Endothelial cell of umbilical vein (primary cell): ENCODE results near the gene MID1. TPM values are rescaled to one million over a fixed set of nuclear protein-coding genes. Genes with fewer than 3 reads are reported as not detected.
A peak's percentile ranks its signal among the peaks of the same experiment; 100 is the strongest.

Source experiments
- BruUV-seq: library from RNA; stranded (reverse); fragments of 400-500 nt; replicated peaks from 2 replicates; lab custom pipeline; 2021; lab: Mats Ljungman, UMichigan
- CTCF ChIA-PET: fragments of 300-600, 350-600 bp; sonication (Branson Sonifier 250); formaldehyde crosslinking; loops from one replicate; lab custom pipeline; 2021; ENCODE audit warnings: antibody characterized with exemption, inconsistent platforms; lab: Charles Lee
- POLR2A ChIA-PET: fragments of 300-600, 350-600 bp; sonication (Branson Sonifier 250); formaldehyde crosslinking; loops from one replicate; lab custom pipeline; 2021; ENCODE audit warnings: antibody characterized with exemption, inconsistent platforms; lab: Charles Lee
- DNase-seq: peaks from one replicate; pipeline ENCODE4 v3.0.0-alpha.2; 2011; ENCODE audit warnings: low read depth, low spot score
- FAIRE-seq: peaks from 2 replicates; lab custom pipeline; 2011; peaks lifted over from hg19 to GRCh38; lab: Jason Lieb, UNC
- H2AFZ ChIP-seq: 2 replicates; pipeline ENCODE4 v1.6.0; 2012; ENCODE audit warnings: low read depth, low read length, control low read depth, inconsistent platforms
- H3K27ac ChIP-seq: 2 replicates; pipeline ENCODE4 v1.5.1; 2011; ENCODE audit warnings: low read depth, mild to moderate bottlenecking, control low read depth, low read length, moderate library complexity; ENCODE audit not compliant: insufficient read depth
- H3K27me3 ChIP-seq, 2 experiments: 2 replicates each; pipeline versions ENCODE4 v1.6.0 to v1.6.1; 2011; ENCODE audit warnings: low read length in 2 of 2, mixed read lengths in 1 of 2; ENCODE audit not compliant: control insufficient read depth in 2 of 2, insufficient read depth in 2 of 2
- H3K36me3 ChIP-seq, 2 experiments: 2 replicates in 1 of 2; 3 replicates in 1 of 2; pipeline ENCODE4 v1.5.1; 2011; ENCODE audit warnings: low read length in 2 of 2, mild to moderate bottlenecking in 1 of 2, moderate library complexity in 1 of 2; ENCODE audit not compliant: control insufficient read depth in 2 of 2, insufficient read depth in 2 of 2; ENCODE audit errors: extremely low read depth in 1 of 2
- H3K4me1 ChIP-seq: 3 replicates; pipeline ENCODE4 v1.5.1; 2011; ENCODE audit warnings: mild to moderate bottlenecking, low read length; ENCODE audit not compliant: control insufficient read depth, insufficient read depth; ENCODE audit errors: extremely low read depth
- H3K4me2 ChIP-seq: 2 replicates; pipeline ENCODE4 v1.6.1; 2011; ENCODE audit warnings: low read length, control low read depth, mixed read lengths; ENCODE audit not compliant: insufficient read depth
- H3K4me3 ChIP-seq, 3 experiments: fragments of 200-600 bp in 1 of 3; sonication (generic), shearing (Covaris generic) in 1 of 3; replicated peaks in 1 of 3; 2 replicates each; pipeline ENCODE4 v1.5.1; 2011 to 2016; ENCODE audit warnings: control low read depth in 3 of 3, low read length in 3 of 3, mild to moderate bottlenecking in 2 of 3, inconsistent platforms in 1 of 3, low read depth in 1 of 3, moderate library complexity in 1 of 3; ENCODE audit not compliant: insufficient read depth in 1 of 3
- H3K79me2 ChIP-seq: 2 replicates; pipeline ENCODE4 v1.6.0; 2012; ENCODE audit warnings: low read length, inconsistent platforms; ENCODE audit not compliant: control insufficient read depth, insufficient read depth
- H3K9ac ChIP-seq: replicated peaks from 2 replicates; pipeline ENCODE3; 2011; ENCODE audit warnings: low read length, control low read depth; ENCODE audit not compliant: insufficient read depth; ENCODE audit errors: extremely low read depth
- H3K9me1 ChIP-seq: replicated peaks from 3 replicates; pipeline ENCODE4 v1.6.0; 2011; ENCODE audit warnings: mild to moderate bottlenecking, low read length; ENCODE audit not compliant: control insufficient read depth, insufficient read depth; ENCODE audit errors: extremely low read depth
- H3K9me3 ChIP-seq: replicated peaks from 2 replicates; pipeline ENCODE4 v1.5.1; 2012; ENCODE audit warnings: low read length, inconsistent platforms; ENCODE audit not compliant: control insufficient read depth, insufficient read depth
- H4K20me1 ChIP-seq: replicated peaks from 2 replicates; pipeline ENCODE3; 2011; ENCODE audit warnings: mild to moderate bottlenecking, low read length; ENCODE audit not compliant: control insufficient read depth, insufficient read depth; ENCODE audit errors: extremely low read depth
- EZH2 ChIP-seq: IDR thresholded peaks from 2 replicates; pipeline ENCODE4 v1.6.1; 2012; ENCODE audit warnings: borderline replicate concordance, low read depth, mild to moderate bottlenecking, moderate library complexity, low read length, inconsistent platforms; ENCODE audit not compliant: severe bottlenecking
- FOS ChIP-seq: IDR thresholded peaks from 2 replicates; pipeline ENCODE4 v1.6.1; 2011; ENCODE audit warnings: mild to moderate bottlenecking, low read length, moderate library complexity, borderline replicate concordance; ENCODE audit not compliant: insufficient read depth
- GATA2 ChIP-seq: IDR thresholded peaks from 2 replicates; pipeline ENCODE4 v1.7.0; 2011; ENCODE audit warnings: low read depth, mild to moderate bottlenecking, moderate library complexity, mixed read lengths, low read length; ENCODE audit not compliant: insufficient read length, insufficient read depth
- JUN ChIP-seq: IDR thresholded peaks from 2 replicates; pipeline ENCODE4 v1.6.1; 2011; ENCODE audit warnings: borderline replicate concordance, low read depth; ENCODE audit not compliant: insufficient read length, insufficient read depth
- MYC ChIP-seq: IDR thresholded peaks from one replicate; pipeline ENCODE4 v1.6.1; 2011; ENCODE audit warnings: mild to moderate bottlenecking, low read depth, low read length
- POLR2A ChIP-seq: IDR thresholded peaks from 2 replicates; pipeline ENCODE4 v1.6.1; 2012; ENCODE audit warnings: low read depth, mild to moderate bottlenecking, control low read depth, low read length
- POLR2AphosphoS5 ChIP-seq: IDR thresholded peaks from 2 replicates; pipeline ENCODE4 v1.6.1; 2012; ENCODE audit warnings: low read depth, mild to moderate bottlenecking, control low read depth, low read length, moderate library complexity; ENCODE audit not compliant: insufficient read depth
- dilution Hi-C: fragments of 300-500 bp; cut with MboI; formaldehyde crosslinking; loops from one replicate; pipeline ENCODE4 v1.15.0; 2019; ENCODE audit warnings: low sequenced_read_pairs; ENCODE audit not compliant: extremely low pct_ligation_motif_present
- intact Hi-C: fragments of 100-400 bp; cut with micrococcal nuclease; formaldehyde crosslinking; loops from one replicate; pipeline ENCODE4 v1.10.0; 2022
- polyA plus RNA-seq, 4 experiments: library from polyadenylated mRNA; depleted of rRNA in 3 of 4; stranded (reverse) in 3 of 4; unstranded in 1 of 4; fragments of >200 nt; gene quantifications; 2 replicates each; pipeline versions ENCODE4 v1.2.1 to v1.2.3, GENCODE V29; 2011 to 2012; ENCODE audit warnings: missing spikeins in 1 of 4
- total RNA-seq: library from RNA; stranded (reverse); gene quantifications from 2 replicates; pipeline ENCODE4 v1.2.3, GENCODE V29; 2021
- TF ChIP-seq, protein P1 (sequence below), 2 donors: IDR thresholded peaks; 1 replicate in 1 of 2; 2 replicates in 1 of 2; pipeline ENCODE4 v1.5.1; 2011; ENCODE audit warnings: low read length in 2 of 2, mild to moderate bottlenecking in 2 of 2, moderate library complexity in 2 of 2, control low read depth in 1 of 2, inconsistent platforms in 1 of 2, low read depth in 1 of 2; ENCODE audit not compliant: insufficient read depth in 1 of 2; ENCODE audit errors: extremely low read depth in 1 of 2
- TF ChIP-seq, protein P2 (sequence below): IDR thresholded peaks from 2 replicates; pipeline ENCODE4 v1.6.1; 2011; ENCODE audit not compliant: insufficient read depth, insufficient read length

MID1 gene
- total and polyA plus RNA-seq, 2 donors (not counting 3 experiments of a cell fraction or from before 2014, with no cell fraction given) = 21.3 to 29.8 TPM

DNA sequence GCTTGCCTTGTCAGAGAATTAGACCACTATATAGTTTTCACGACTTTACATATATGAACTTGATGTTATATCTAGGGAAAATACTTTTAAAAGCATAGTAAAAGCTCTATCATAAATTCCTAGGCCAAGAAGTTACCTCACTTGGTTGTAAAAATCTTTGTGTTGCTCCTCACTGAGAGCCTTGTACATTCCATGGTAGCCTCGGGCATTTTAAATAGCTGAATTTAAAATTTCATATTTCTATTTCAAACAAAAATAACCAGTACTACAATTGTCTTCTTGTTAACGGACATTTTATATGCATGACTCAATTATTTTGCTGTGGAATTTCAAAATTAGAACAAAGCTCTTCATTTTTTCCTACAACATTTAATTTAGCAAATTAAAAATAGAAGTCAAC, 107.6 kb downstream of the MID1 start:
- CTCF ChIA-PET = interaction anchor here (1.2 to 1.9 kb wide), 2 partner anchors 42 to 85 kb away, joined by 4 read pairs; no protein-coding TSS in a partner anchor
- Histone ChIP-seq H4K20me1 (no peaks in the 10 kb centered on the region), H3K79me2 (no peaks in the 10 kb centered on the region), H3K4me1 (peaks cover 8% of the 10 kb centered on the region), H3K4me2 (no peak overlapping the region), H3K27me3 (no peaks in the 10 kb centered on the region), H2AFZ (no peak overlapping the region), H3K9ac (no peak overlapping the region), H3K9me1 (no peaks in the 10 kb centered on the region), H3K36me3 (no peaks in the 10 kb centered on the region), H3K9me3 (no peaks in the 10 kb centered on the region), H3K4me3 (no peak overlapping the region), H3K27ac (no peak overlapping the region)
- POLR2A ChIA-PET = no interaction called here
- BruUV-seq = no TSS peak
- peak; percentile 33 for FAIRE-seq
- dilution Hi-C loops = no loop called here
- TF ChIP-seq GATA2 (no peak), JUN (no peak), EZH2 (no peak), FOS (no peak), POLR2A (no peak), POLR2AphosphoS5 (no peak), MYC (no peak)
- TF ChIP-seq, protein P1, sequence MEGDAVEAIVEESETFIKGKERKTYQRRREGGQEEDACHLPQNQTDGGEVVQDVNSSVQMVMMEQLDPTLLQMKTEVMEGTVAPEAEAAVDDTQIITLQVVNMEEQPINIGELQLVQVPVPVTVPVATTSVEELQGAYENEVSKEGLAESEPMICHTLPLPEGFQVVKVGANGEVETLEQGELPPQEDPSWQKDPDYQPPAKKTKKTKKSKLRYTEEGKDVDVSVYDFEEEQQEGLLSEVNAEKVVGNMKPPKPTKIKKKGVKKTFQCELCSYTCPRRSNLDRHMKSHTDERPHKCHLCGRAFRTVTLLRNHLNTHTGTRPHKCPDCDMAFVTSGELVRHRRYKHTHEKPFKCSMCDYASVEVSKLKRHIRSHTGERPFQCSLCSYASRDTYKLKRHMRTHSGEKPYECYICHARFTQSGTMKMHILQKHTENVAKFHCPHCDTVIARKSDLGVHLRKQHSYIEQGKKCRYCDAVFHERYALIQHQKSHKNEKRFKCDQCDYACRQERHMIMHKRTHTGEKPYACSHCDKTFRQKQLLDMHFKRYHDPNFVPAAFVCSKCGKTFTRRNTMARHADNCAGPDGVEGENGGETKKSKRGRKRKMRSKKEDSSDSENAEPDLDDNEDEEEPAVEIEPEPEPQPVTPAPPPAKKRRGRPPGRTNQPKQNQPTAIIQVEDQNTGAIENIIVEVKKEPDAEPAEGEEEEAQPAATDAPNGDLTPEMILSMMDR (IDR thresholded peaks at IDR 0.05; ENCODE audit: extremely low read depth in 1 of 2, insufficient read depth in 1 of 2, low read depth in 1 of 2, low read length in 2 of 2) = no peak
- TF ChIP-seq, protein P2, sequence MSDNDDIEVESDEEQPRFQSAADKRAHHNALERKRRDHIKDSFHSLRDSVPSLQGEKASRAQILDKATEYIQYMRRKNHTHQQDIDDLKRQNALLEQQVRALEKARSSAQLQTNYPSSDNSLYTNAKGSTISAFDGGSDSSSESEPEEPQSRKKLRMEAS = no peak
- no peak for DNase-seq
- intact Hi-C loops = no loop called here
